Liver (tissue), 3 donors: ENCODE data around the gene CHRNA3.

Source experiments
- EGR1 ChIP-seq, 2 donors: IDR thresholded peaks; 2 replicates each; pipeline ENCODE4 v1.6.1; 2016 to 2018; ENCODE audit warnings: antibody characterized with exemption in 2 of 2, low read depth in 2 of 2
- NR2F2 ChIP-seq: IDR thresholded peaks from 2 replicates; pipeline ENCODE4 v1.6.1; 2016; ENCODE audit warnings: antibody characterized with exemption
- RAD21 ChIP-seq, 2 donors: IDR thresholded peaks; 2 replicates each; pipeline ENCODE4 v1.6.1; 2016; ENCODE audit warnings: antibody characterized with exemption in 2 of 2, mild to moderate bottlenecking in 2 of 2
- SP1 ChIP-seq: IDR thresholded peaks from 2 replicates; pipeline ENCODE4 v1.6.1; 2018; ENCODE audit warnings: antibody characterized with exemption, mild to moderate bottlenecking
- TAF1 ChIP-seq: conservative IDR thresholded peaks from 2 replicates; pipeline ENCODE4 v1.6.1; 2016; ENCODE audit warnings: antibody characterized with exemption, mild to moderate bottlenecking
- YY1 ChIP-seq: IDR thresholded peaks from 2 replicates; pipeline ENCODE4 v1.6.1; 2016; ENCODE audit warnings: antibody characterized with exemption, mild to moderate bottlenecking
- TF ChIP-seq, protein P1 (sequence below): fragments of 150-350 bp; IDR thresholded peaks from 2 replicates; pipeline ENCODE4 v1.5.1; 2017; ENCODE audit warnings: improper control_type of control experiment, low read depth, low read length; ENCODE audit not compliant: missing input control
- TF ChIP-seq, protein P2 (sequence below): IDR thresholded peaks from 2 replicates; pipeline ENCODE4 v1.6.1; 2016; ENCODE audit warnings: antibody characterized with exemption
- TF ChIP-seq, protein P3 (sequence below): IDR thresholded peaks from 2 replicates; pipeline ENCODE4 v1.6.1; 2016; ENCODE audit warnings: antibody characterized with exemption
- TF ChIP-seq, protein P4 (sequence below): IDR thresholded peaks from 2 replicates; pipeline ENCODE4 v1.6.1; 2016; ENCODE audit warnings: antibody characterized with exemption, mild to moderate bottlenecking
- donor health status: healthy.
- donor health status: healthy.

DNA sequence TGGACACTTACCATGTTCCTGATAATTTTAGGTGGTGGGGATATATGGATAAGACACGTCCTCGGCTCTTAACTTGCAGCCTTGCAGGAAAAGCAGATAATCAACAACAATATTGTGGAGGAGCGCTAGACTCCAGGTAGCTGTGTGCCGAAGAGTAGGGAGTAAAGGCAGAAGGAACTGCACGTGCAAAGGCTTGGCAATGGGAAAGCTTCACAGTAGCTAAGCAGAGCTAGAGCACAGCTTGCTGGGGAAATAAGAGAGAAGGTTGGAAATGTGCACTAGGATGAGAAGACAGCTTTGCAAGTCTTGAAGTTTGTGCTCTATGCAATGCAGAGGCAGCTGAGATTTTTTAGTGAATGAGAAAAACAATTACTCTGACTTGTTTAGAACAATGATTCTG, 68.2 kb downstream of the CHRNA3 start:
- no peak for TF ChIP-seq SP1
- TF ChIP-seq, protein P1, sequence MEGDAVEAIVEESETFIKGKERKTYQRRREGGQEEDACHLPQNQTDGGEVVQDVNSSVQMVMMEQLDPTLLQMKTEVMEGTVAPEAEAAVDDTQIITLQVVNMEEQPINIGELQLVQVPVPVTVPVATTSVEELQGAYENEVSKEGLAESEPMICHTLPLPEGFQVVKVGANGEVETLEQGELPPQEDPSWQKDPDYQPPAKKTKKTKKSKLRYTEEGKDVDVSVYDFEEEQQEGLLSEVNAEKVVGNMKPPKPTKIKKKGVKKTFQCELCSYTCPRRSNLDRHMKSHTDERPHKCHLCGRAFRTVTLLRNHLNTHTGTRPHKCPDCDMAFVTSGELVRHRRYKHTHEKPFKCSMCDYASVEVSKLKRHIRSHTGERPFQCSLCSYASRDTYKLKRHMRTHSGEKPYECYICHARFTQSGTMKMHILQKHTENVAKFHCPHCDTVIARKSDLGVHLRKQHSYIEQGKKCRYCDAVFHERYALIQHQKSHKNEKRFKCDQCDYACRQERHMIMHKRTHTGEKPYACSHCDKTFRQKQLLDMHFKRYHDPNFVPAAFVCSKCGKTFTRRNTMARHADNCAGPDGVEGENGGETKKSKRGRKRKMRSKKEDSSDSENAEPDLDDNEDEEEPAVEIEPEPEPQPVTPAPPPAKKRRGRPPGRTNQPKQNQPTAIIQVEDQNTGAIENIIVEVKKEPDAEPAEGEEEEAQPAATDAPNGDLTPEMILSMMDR = no peak
- TF ChIP-seq, protein P2, sequence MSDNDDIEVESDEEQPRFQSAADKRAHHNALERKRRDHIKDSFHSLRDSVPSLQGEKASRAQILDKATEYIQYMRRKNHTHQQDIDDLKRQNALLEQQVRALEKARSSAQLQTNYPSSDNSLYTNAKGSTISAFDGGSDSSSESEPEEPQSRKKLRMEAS = no peak
- no peak for TF ChIP-seq YY1
- TF ChIP-seq, protein P3, sequence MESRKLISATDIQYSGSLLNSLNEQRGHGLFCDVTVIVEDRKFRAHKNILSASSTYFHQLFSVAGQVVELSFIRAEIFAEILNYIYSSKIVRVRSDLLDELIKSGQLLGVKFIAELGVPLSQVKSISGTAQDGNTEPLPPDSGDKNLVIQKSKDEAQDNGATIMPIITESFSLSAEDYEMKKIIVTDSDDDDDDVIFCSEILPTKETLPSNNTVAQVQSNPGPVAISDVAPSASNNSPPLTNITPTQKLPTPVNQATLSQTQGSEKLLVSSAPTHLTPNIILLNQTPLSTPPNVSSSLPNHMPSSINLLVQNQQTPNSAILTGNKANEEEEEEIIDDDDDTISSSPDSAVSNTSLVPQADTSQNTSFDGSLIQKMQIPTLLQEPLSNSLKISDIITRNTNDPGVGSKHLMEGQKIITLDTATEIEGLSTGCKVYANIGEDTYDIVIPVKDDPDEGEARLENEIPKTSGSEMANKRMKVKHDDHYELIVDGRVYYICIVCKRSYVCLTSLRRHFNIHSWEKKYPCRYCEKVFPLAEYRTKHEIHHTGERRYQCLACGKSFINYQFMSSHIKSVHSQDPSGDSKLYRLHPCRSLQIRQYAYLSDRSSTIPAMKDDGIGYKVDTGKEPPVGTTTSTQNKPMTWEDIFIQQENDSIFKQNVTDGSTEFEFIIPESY = no peak
- TF ChIP-seq EGR1 (IDR thresholded peaks at IDR 0.05; ENCODE audit: low read depth in 2 of 2) = no peak
- TF ChIP-seq RAD21 (IDR thresholded peaks at IDR 0.05) = no peak
- no peak for TF ChIP-seq TAF1
- TF ChIP-seq, protein P4, sequence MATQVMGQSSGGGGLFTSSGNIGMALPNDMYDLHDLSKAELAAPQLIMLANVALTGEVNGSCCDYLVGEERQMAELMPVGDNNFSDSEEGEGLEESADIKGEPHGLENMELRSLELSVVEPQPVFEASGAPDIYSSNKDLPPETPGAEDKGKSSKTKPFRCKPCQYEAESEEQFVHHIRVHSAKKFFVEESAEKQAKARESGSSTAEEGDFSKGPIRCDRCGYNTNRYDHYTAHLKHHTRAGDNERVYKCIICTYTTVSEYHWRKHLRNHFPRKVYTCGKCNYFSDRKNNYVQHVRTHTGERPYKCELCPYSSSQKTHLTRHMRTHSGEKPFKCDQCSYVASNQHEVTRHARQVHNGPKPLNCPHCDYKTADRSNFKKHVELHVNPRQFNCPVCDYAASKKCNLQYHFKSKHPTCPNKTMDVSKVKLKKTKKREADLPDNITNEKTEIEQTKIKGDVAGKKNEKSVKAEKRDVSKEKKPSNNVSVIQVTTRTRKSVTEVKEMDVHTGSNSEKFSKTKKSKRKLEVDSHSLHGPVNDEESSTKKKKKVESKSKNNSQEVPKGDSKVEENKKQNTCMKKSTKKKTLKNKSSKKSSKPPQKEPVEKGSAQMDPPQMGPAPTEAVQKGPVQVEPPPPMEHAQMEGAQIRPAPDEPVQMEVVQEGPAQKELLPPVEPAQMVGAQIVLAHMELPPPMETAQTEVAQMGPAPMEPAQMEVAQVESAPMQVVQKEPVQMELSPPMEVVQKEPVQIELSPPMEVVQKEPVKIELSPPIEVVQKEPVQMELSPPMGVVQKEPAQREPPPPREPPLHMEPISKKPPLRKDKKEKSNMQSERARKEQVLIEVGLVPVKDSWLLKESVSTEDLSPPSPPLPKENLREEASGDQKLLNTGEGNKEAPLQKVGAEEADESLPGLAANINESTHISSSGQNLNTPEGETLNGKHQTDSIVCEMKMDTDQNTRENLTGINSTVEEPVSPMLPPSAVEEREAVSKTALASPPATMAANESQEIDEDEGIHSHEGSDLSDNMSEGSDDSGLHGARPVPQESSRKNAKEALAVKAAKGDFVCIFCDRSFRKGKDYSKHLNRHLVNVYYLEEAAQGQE = no peak
- TF ChIP-seq NR2F2 = no peak
